ENCODE results near the gene GPC3.
A peak's percentile ranks its signal among the peaks of the same experiment; 100 is the strongest.

GPC3 gene

GRCh38 chrX:133840415-133840814 is 145.0 kb downstream of the GPC3 start:
- DNase-seq (ENCODE audit: low read depth), result no peak

- no peak for DNase-seq (ENCODE audit: low read depth)
These were observed 146.4 kb downstream of the GPC3 start for GRCh38 chrX:133838761-133839676.

GRCh38 chrX:133837091-133837490 is 148.3 kb downstream of the GPC3 start:
- no peak for DNase-seq (ENCODE audit: low read depth)

- no peak for DNase-seq (ENCODE audit: low read depth)
These were observed 148.8 kb downstream of the GPC3 start for GRCh38 chrX:133836561-133836960.

GRCh38 chrX:133834771-133835170 is 150.6 kb downstream of the GPC3 start:
- no peak for DNase-seq (ENCODE audit: low read depth)

GRCh38 chrX:133819546-133819945 is 165.8 kb downstream of the GPC3 start:
- no peak for DNase-seq (ENCODE audit: low read depth)

GRCh38 chrX:133818019-133818418 is 167.4 kb downstream of the GPC3 start:
- DNase-seq (ENCODE audit: low read depth), result no peak

GRCh38 chrX:133815496-133815895 is 169.9 kb downstream of the GPC3 start:
- DNase-seq (ENCODE audit: low read depth), result no peak

- DNase-seq (ENCODE audit: low read depth), result no peak
These were observed 171.4 kb downstream of the GPC3 start for GRCh38 chrX:133813971-133814370.

- no peak for DNase-seq (ENCODE audit: low read depth)
These were observed 173.0 kb downstream of the GPC3 start for GRCh38 chrX:133812402-133812801.

- no peak for DNase-seq (ENCODE audit: low read depth)
These were observed 174.5 kb downstream of the GPC3 start for GRCh38 chrX:133810925-133811324.

GRCh38 chrX:133804072-133804471 is 181.3 kb downstream of the GPC3 start:
- DNase-seq (ENCODE audit: low read depth), result no peak

- DNase-seq (ENCODE audit: low read depth), result no peak
These were observed 189.1 kb downstream of the GPC3 start for GRCh38 chrX:133796282-133796681.

GRCh38 chrX:133794126-133794525 is 191.3 kb downstream of the GPC3 start:
- no peak for DNase-seq (ENCODE audit: low read depth)

GRCh38 chrX:133793626-133794025 is 191.8 kb downstream of the GPC3 start:
- no peak for DNase-seq (ENCODE audit: low read depth)

- peak; percentile 17 for DNase-seq (ENCODE audit: low read depth)
These were observed 193.0 kb downstream of the GPC3 start for GRCh38 chrX:133792198-133792953.

- no peak for DNase-seq (ENCODE audit: low read depth)
These were observed 195.6 kb downstream of the GPC3 start for GRCh38 chrX:133789829-133790228.

- DNase-seq (ENCODE audit: low read depth), result no peak
These were observed 199.0 kb downstream of the GPC3 start for GRCh38 chrX:133786382-133786781.

- DNase-seq (ENCODE audit: low read depth), result no peak
These were observed 202.1 kb downstream of the GPC3 start for GRCh38 chrX:133783274-133783673.

GRCh38 chrX:133781174-133781573 is 204.2 kb downstream of the GPC3 start:
- no peak for DNase-seq (ENCODE audit: low read depth)

- DNase-seq (ENCODE audit: low read depth), result no peak
These were observed 209.3 kb downstream of the GPC3 start for GRCh38 chrX:133776072-133776471.

GRCh38 chrX:133774807-133775206 is 210.6 kb downstream of the GPC3 start:
- DNase-seq (ENCODE audit: low read depth), result no peak

- no peak for DNase-seq (ENCODE audit: low read depth)
These were observed 214.2 kb downstream of the GPC3 start for GRCh38 chrX:133771086-133771646.
